GM12865 (cell line): Measurements from ENCODE around the gene TOMM70.
A peak's percentile ranks its signal among the peaks of the same experiment; 100 is the strongest.

Experiments used
- DNase-seq: peaks from one replicate; pipeline ENCODE4 v3.0.0; 2010; ENCODE audit warnings: low read depth
- H3K4me3 ChIP-seq: 2 replicates; pipeline ENCODE4 v1.5.1; 2011; ENCODE audit warnings: mild to moderate bottlenecking, low read depth, low read length, control low read depth
- TF ChIP-seq, protein P1 (sequence below): IDR thresholded peaks from 2 replicates; pipeline ENCODE4 v1.5.1; 2011; ENCODE audit warnings: low read length, control low read depth, low read depth, inconsistent platforms; ENCODE audit not compliant: insufficient read depth; ENCODE audit errors: missing control alignments

Gene TOMM70

DNA sequence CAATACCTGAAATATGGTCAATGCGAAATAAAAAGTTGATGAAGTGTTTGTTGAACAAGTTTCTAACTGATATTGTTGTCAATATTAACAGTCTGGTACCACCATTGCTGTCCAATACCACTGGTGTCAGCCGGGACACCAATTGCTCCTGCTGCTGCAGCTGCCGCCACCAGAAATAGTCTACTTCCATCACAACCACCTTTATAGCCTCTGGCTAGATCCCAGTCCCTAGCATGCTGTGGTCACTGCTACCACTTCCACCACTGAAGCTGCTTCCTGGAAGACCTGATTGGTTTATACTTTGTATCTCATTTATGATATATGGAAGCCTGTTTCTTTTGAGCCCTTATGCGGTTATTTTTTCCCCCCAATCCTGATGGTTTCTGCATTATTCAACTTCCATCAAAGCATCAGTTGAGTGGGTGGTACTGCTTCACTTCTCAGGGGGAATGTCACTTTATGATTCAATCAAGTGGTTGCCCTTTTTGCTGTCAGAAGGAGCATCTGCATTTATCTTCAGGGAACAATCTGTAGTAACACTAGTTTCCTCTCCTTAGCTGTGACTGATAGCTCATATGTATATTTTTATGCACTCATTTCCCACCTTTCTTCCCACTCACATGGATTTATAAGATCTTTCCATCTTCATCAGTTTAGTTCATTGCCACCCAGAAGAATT, 12.2 kb upstream of the TOMM70 start:
- no peak overlapping the region for H3K4me3 ChIP-seq
- no peak for DNase-seq
- TF ChIP-seq, protein P1, sequence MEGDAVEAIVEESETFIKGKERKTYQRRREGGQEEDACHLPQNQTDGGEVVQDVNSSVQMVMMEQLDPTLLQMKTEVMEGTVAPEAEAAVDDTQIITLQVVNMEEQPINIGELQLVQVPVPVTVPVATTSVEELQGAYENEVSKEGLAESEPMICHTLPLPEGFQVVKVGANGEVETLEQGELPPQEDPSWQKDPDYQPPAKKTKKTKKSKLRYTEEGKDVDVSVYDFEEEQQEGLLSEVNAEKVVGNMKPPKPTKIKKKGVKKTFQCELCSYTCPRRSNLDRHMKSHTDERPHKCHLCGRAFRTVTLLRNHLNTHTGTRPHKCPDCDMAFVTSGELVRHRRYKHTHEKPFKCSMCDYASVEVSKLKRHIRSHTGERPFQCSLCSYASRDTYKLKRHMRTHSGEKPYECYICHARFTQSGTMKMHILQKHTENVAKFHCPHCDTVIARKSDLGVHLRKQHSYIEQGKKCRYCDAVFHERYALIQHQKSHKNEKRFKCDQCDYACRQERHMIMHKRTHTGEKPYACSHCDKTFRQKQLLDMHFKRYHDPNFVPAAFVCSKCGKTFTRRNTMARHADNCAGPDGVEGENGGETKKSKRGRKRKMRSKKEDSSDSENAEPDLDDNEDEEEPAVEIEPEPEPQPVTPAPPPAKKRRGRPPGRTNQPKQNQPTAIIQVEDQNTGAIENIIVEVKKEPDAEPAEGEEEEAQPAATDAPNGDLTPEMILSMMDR = no peak

DNA sequence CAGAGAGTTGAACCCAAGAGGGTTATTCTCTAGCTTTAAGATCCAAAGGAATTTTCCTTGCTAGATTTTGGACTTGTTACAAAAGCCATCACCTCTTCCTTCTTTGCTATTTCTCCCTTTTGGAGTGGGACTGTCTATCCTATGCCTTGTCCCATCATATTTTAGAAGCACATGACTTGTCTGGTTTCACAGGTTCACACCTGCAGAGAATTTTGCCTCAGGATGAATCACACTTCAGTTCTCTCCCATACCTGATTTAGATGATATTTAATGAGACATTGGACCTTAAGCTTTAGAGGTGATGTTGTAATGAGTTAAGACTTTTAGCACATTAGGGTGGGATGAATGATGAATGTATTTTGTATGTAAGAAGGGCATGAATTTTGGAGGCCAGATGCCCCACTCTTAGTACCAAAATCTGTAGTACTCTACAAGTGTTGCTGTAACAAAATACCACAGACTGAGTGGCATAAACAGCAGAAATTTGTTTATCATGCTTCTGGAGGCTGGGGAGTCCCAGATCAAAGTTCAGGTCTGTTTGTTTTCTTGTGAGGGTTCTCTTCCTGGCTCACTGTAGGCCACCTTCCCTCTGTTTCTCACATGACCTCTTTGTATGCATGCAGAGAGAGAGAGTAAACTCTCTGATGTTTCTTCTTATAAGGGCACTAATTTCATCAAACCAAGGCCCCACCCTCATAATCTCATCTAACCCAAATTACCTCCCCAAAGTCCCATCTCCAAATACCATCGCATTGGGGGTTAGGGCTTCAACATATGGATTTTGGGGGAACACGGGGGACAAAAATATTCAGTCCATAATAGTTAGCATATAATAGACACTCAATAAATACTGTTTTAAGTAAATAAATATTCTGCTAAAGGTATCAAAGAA, 10.4 kb upstream of the TOMM70 start:
- no peak overlapping the region for H3K4me3 ChIP-seq
- no peak for DNase-seq
- TF ChIP-seq, protein P1 = no peak

DNA sequence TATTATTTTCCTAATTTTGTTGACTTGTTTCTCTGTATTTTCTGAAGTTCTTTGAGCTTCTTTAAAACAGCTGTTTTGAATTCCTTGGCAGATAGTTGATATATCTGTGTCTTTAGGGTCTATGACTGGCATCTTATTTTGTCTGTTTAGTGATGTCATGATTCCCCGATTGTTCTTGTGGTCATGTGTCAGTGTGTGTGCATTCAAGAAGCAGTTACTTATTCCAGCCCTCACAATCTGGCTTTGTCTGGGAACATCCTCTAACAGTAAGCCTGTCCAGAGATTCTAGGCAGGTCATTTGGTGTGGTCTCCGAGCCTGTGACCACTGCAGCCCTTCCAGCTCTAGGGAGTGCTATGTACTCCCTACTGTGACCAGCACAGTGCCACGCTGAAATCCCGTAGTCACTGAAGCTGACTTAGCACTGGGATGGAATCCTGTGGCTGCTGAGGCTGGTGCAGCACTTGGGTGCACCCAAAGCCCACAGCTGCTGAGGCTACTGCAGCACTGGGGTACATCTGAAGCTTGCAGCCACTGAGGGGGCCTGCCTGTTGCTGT, 7.2 kb upstream of the TOMM70 start:
- DNase-seq = no peak
- H3K4me3 ChIP-seq = no peak overlapping the region

DNA sequence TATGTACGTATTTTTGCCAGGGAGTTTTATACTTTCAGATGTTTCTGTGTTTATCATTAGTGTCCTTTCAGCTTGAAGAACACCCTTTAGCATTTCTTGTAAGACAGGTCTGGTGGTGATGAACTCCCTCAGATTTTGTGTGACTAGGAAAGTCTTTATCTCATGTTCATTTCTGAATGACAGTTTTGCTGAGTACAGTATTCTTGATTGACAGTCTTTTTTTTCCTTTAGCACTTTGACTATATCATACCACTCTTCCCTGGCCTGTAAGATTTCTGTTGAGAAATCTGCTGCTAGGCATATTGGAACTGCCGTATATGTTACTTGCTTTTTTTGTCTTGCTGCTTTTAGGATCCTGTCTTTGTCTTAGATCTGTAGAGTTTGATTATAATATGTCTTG, 6.3 kb upstream of the TOMM70 start:
- no peak overlapping the region for H3K4me3 ChIP-seq
- DNase-seq = no peak
- TF ChIP-seq, protein P1 = no peak

More for the DNA sequence above, 7.2 kb upstream of the TOMM70 start:
- TF ChIP-seq, protein P1 = no peak

DNA sequence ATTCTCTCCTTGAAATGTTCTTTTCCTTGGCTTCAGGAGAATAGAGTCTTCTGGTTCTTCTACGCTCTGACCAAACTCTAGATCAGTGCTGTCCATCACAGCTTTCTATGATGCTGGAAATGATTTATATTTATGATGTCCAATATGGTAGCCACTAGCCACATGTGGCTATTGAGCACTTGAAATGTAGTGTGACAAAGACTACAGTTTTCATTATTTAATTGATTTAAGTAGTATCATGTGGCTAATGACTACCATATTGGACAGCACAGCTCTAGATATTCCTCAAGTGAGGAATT, 3.3 kb upstream of the TOMM70 start:
- DNase-seq = no peak
- H3K4me3 ChIP-seq = no peak overlapping the region
- TF ChIP-seq, protein P1 = no peak

DNA sequence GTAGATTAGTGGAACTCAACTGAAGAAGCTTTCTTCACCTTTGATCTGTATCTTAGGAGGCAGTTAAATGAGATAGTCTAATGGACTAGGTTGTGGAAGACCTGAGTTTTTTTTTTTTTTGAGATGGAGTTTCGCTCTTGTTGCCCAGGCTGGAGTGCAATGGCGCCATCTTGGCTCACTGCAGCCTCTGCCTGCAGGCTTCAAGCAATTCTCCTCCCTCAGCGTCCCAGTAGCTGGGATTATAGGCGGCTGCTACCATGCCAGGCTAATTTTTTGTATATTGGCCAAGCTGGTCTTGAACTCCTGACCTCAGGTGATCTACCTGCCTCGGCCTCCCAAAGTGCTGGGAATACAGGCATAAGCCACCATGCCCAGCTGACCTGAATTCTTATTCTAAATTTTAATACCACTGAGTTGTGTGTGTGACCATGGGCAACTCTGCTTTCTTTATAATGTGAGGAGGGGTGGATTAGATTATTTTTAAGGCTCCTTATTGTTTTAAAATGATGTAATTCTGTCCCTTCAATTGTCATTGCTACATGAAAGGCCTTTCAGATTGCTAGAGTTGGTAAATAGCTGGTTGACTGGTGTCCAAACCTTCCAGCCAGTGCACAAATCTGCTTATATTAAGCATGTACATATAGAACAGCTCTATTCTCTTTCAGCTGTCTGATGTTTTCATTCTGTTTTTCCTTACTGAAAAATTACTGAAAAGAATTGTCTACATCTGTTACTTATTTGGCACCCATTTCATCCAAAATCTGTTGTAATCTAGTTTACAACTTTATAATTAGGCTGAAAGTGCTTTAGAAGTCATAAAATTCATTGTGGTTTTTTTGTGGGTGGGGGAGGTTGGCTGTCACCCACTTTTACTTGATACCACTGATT, 2.7 kb upstream of the TOMM70 start:
- peak; percentile 10 for DNase-seq
- H3K4me3 ChIP-seq = peak overlapping the region; percentile 99
- TF ChIP-seq, protein P1 = no peak
